HFF-Myc (cell line): Measurements from ENCODE around the gene CHP1.
"Not testable (repeated sequence)": the region's sequence is repeated elsewhere in the genome, so short reads cannot be mapped to it uniquely, and the experiment has no call there.

ENCODE experiments used
- DNase-seq: peaks from one replicate; pipeline ENCODE4 v3.0.0-alpha.2; 2011; ENCODE audit warnings: low read depth; ENCODE audit errors: extremely low read depth
- H3K4me3 ChIP-seq: replicated peaks from 2 replicates; pipeline ENCODE4 v1.5.1; 2011; ENCODE audit warnings: low read depth, mild to moderate bottlenecking, control low read depth, low read length
- CTCF ChIP-seq: IDR thresholded peaks from 2 replicates; pipeline ENCODE4 v1.5.1; 2012; ENCODE audit warnings: mild to moderate bottlenecking, low read depth, low read length, control low read depth; ENCODE audit errors: missing control alignments

Gene CHP1

GRCh38 chr15:41269887-41270286 is 38.8 kb downstream of the CHP1 start:
- no peak for DNase-seq
- TF ChIP-seq CTCF: no peak
- H3K4me3 ChIP-seq: no peak overlapping the region

- no peak overlapping the region for H3K4me3 ChIP-seq
- DNase-seq: no peak
- no peak for TF ChIP-seq CTCF
Measured at GRCh38 chr15:41276831-41277230, 45.8 kb downstream of the CHP1 start.

GRCh38 chr15:41278319-41278718 is 47.3 kb downstream of the CHP1 start:
- no peak for DNase-seq
- H3K4me3 ChIP-seq: no peak overlapping the region
- no peak for TF ChIP-seq CTCF

- no peak overlapping the region for H3K4me3 ChIP-seq
- DNase-seq: no peak
- TF ChIP-seq CTCF: no peak
Measured at GRCh38 chr15:41279535-41280283, 48.6 kb downstream of the CHP1 start.

DNA sequence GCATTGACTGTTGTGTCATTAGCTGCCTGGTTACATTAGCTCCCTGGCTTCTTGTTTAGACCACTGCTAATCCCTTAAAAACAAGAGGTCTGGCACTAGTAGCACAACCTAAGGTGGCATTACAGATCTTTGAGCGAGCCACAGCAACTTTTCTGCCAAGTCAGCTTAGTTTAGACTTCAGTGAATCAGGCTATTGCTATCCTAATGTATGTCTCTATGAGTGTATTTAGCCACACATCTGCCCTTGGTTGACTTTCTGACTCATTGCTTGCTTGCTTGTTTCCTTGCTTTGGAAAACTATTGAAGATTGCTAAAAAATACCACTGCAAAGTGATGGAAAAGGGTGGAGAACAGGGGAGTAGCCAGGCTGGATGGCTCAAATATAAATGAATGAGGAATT is 50.2 kb downstream of the CHP1 start:
- no peak overlapping the region for H3K4me3 ChIP-seq
- TF ChIP-seq CTCF: no peak
- peak; percentile 71 for DNase-seq

DNA sequence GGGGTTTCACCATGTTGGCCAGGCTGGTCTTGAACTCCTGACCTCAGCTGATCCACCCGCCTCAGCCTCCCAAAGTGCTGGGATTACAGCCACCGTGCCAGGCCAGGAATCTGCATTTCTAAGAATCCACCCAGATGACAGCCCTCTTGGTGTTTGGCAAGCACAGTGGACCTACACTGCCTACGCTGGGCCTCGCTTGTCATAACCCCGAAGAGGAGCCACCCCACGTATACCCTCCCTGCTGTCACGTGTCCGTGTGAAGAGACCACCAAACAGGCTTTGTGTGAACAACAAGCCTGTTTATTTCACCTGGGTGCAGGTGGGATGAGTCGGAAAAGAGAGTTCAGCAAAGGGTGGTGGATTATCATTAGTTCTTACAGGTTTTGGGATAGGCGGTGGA is 51.4 kb downstream of the CHP1 start:
- not testable (repeated sequence) for DNase-seq, H3K4me3 ChIP-seq

DNA sequence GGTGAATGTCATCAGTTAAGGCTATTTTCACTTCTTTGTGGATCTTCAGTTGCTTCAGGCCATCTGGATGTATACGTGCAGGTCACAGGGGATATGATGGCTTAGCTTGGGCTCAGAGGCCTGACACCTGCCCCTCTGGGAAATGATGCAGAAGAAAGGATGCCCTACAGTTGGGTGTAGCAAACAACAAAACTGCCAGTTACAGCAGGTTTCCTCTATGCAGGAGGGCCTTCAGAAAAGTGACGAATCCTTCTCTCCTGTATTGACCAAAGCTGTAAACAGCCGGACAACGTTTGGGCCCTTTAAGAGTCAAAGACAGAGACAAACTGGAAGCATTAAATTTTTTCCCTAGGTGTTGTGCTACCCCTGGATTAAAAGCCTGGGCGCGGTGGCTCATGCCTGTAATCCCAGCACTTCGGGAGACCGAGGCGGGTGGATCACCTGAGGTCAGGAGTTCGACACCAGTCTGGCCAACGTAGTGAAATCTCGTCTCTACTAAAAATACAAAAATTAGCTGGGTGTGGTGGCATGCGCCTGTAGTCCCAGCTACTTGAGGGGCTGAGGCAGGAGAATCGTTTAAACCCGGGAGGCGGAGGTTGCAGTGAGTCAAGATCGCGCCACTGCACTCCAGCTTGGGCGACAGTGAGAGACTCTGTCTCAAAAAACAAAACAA is 52.0 kb downstream of the CHP1 start:
- H3K4me3 ChIP-seq, DNase-seq: not testable (repeated sequence)
